ENCODE measurements around the gene KCNG3. TPM values are rescaled to one million over a fixed set of nuclear protein-coding genes. Genes with fewer than 3 reads are reported as not detected.

The KCNG3 gene
- total RNA-seq, 1 donor, result not detected

- no peak overlapping the region for H3K4me3 ChIP-seq (ENCODE audit: low read depth, low read length)
- TF ChIP-seq CTCF (IDR thresholded peaks at IDR 0.05; ENCODE audit: insufficient read depth, low read depth, low read length), result no peak
- DNase-seq (ENCODE audit: low read depth), result no peak
Measured at GRCh38 chr2:42503291-42503690, 9.5 kb upstream of the KCNG3 start.

GRCh38 chr2:42498497-42498896 lies 4.7 kb upstream of the KCNG3 start:
- no peak for DNase-seq (ENCODE audit: low read depth)
- H3K4me3 ChIP-seq (ENCODE audit: low read depth, low read length), result no peak overlapping the region
- no peak for TF ChIP-seq CTCF (IDR thresholded peaks at IDR 0.05; ENCODE audit: insufficient read depth, low read depth, low read length)

GRCh38 chr2:42495611-42496010 lies 1.8 kb upstream of the KCNG3 start:
- no peak for TF ChIP-seq CTCF (IDR thresholded peaks at IDR 0.05; ENCODE audit: insufficient read depth, low read depth, low read length)
- no peak for DNase-seq (ENCODE audit: low read depth)
- no peak overlapping the region for H3K4me3 ChIP-seq (ENCODE audit: low read depth, low read length)

GRCh38 chr2:42495234-42495581 lies 1.4 kb upstream of the KCNG3 start:
- no peak overlapping the region for H3K4me3 ChIP-seq (ENCODE audit: low read depth, low read length)
- TF ChIP-seq CTCF (IDR thresholded peaks at IDR 0.05; ENCODE audit: insufficient read depth, low read depth, low read length), result no peak
- DNase-seq (ENCODE audit: low read depth), result no peak

GRCh38 chr2:42494355-42495233 lies 812 bp upstream of the KCNG3 start:
- peak; percentile 76 for DNase-seq (ENCODE audit: low read depth)
- TF ChIP-seq CTCF (IDR thresholded peaks at IDR 0.05; ENCODE audit: insufficient read depth, low read depth, low read length), result peak; percentile 87

GRCh38 chr2:42492691-42493467 lies 903 bp downstream of the KCNG3 start:
- no peak for DNase-seq (ENCODE audit: low read depth)
- no peak for TF ChIP-seq CTCF (IDR thresholded peaks at IDR 0.05; ENCODE audit: insufficient read depth, low read depth, low read length)
- no peak overlapping the region for H3K4me3 ChIP-seq (ENCODE audit: low read depth, low read length)

More at GRCh38 chr2:42494355-42495233, 812 bp upstream of the KCNG3 start:
- peak overlapping the region; percentile 59 for H3K4me3 ChIP-seq (ENCODE audit: low read depth, low read length)
